NCI-H2171 (cell line): ENCODE measurements around the gene PPM1H.
A peak's percentile ranks its signal among the peaks of the same experiment; 100 is the strongest.
"Not testable (repeated sequence)": the region's sequence is repeated elsewhere in the genome, so short reads cannot be mapped to it uniquely, and the experiment has no call there.

ENCODE experiments used
- DNase-seq: peaks from one replicate; lab custom pipeline; 2025; lab: John Stamatoyannopoulos, UW

The PPM1H gene

GRCh38 chr12:62732861-62733427 is 202.0 kb downstream of the PPM1H start:
- no peak for DNase-seq

GRCh38 chr12:62731055-62731820 is 203.7 kb downstream of the PPM1H start:
- no peak for DNase-seq

DNA sequence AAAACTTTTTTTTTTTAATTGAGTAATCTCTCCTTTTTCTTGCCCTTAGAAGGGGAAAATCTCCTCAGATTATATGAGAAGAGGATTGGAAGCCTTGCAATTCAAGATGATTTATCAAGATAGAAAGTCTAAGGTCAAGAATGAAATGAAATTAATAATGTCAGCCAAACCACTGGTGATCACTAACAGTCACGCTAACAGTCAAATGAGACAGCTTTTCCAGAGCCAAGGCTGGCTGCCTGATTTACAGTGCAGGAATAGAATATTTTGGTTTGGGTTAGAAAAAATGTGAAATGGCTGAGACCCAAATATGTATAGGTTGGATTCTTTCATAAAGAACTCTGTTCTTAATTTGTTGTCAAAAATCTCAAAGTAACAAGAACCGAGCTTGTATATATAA is 204.3 kb downstream of the PPM1H start:
- DNase-seq, result no peak

- not testable (repeated sequence) for DNase-seq
Observed at GRCh38 chr12:62729579-62730544, 205.1 kb downstream of the PPM1H start.

- DNase-seq, result no peak
Observed at GRCh38 chr12:62728741-62729140, 206.2 kb downstream of the PPM1H start.

GRCh38 chr12:62726471-62726980 is 208.4 kb downstream of the PPM1H start:
- no peak for DNase-seq

- no peak for DNase-seq
Observed at GRCh38 chr12:62725781-62726180, 209.2 kb downstream of the PPM1H start.

- DNase-seq, result no peak
Observed at GRCh38 chr12:62724947-62725451, 210.0 kb downstream of the PPM1H start.

GRCh38 chr12:62724285-62724684 is 210.7 kb downstream of the PPM1H start:
- no peak for DNase-seq

DNA sequence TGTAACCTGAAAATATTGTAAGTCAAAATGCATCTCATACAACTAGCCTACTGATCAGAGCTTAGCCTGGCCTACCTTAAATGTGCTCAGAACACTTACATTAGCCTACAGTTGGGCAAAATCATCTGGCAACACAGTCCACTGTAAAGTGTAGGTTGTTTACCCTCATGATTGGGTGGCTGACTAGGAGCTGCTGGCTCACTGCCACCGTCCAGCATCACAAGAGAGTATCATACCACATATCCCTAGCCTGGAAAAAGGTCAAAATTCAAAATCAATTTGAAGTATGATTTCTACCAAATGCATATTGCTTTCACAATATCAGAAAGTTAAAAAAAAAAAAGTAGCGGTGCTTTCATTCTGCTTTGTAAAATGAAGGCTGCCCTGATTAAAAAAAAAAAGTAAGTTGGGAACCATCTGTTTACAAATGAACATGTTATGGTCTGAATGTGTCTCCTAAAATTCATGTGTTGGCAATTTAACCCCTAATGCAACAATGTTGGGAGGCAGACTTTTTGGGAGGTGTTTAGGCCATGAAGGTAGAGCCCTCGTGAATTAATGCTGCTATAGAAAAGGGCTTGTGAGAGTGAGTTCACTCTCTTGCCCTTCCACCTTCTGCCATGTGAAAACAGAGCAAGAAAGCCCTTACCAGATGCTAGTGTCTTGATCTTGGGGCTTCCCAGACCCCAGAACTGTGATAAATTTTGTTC is 211.8 kb downstream of the PPM1H start:
- peak; percentile 34 for DNase-seq

GRCh38 chr12:62720661-62721330 is 214.2 kb downstream of the PPM1H start:
- DNase-seq, result peak; percentile 88

DNA sequence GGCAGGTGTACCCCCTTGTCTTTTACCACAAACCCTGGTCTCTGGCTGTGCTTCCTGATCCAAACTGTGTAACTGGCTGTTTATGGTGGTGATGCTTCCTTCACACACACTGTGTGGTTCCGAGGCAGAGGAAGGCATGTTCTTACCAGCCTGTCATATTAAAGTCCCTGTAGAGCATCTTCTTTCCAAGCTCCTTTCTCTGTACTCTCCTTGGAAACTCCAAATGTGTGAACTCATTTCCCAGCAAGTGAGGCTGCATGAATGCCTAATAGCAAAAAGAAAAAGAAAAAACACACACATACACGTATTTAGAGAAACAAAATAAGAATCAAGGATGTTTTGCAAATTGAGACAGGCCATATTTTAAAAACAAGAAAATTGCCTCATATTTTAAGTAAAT is 214.9 kb downstream of the PPM1H start:
- DNase-seq, result no peak

DNA sequence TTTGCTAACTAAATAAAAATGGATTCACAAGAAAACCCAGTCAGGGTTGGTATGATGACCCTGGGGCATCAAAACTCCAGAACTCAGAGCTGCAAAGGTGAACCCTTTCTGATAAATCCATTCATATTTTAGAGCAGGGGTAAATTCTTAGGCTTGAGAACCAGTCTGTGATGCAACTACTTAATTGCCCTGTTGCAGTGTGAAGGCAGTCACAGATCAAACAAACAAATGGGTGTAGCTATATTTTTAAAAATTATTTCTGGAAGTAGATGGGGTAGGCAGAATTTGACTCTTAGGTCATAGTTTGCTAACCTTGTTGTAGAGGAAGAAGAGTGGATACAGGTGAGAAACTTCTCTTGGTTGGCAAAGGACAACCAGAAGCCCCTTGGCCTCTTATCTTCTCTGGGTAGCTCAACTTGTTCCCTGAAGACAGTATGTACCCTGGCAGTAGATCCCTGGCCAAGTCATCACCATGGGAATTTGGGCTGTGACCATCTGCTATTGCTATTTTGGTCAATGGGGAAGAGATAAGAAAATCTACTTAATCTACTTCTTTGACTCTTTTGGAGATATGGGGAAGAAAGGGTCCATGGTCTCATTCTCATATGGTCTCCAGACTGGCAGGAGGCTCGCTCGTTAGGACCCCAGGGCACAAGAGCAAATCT is 216.1 kb downstream of the PPM1H start:
- DNase-seq, result no peak

DNA sequence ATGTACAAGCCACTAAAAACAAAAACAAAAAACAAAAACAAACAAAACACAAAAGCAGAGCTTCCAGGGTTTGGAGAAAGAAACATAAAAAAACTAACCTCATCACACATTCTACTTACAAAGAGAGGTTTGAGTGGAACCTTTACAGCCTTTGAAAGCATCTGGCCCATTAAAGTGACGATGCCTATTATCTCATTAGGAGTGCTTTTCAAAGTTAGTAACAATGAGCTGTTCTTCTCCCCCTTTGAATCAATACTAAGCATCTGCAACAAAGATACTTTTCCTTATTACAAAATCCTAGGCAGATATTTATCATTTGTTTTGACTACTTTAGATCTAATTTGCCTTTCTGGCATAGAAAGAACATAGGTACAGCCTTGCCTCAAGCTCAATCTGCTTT is 217.3 kb downstream of the PPM1H start:
- DNase-seq, result no peak

- DNase-seq, result no peak
Observed at GRCh38 chr12:62716866-62717525, 218.0 kb downstream of the PPM1H start.

- no peak for DNase-seq
Observed at GRCh38 chr12:62716037-62716436, 218.9 kb downstream of the PPM1H start.

GRCh38 chr12:62714774-62715721 is 219.9 kb downstream of the PPM1H start:
- DNase-seq, result no peak

DNA sequence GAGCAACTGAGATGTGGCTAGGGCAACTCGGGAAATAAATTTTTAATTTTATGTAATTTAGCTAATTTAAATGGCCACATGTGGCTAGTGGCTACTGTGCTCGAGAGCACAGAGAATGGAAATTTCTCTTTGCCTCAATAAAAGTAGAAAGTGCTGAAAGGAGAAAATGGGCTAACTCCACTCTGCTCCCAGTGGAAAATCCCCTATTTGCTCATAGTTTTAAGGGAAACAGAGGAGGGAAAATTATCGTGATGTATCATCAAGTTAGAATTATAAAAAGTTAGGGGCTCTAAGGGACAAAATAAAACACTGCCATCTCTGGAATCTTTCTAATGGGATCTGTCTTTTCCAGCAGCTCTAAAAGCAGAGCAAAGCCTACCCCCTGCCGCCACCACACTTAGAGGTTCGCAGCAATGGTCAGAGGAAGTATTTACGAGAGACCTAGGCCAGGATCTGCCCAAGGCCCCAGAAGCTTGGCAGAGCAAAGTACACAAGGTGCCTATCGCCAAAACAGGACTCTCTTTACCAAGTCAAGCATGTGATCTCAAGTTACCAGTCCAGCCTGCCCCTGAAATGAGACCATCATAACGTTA is 220.7 kb downstream of the PPM1H start:
- no peak for DNase-seq
